Tibial nerve (tissue), 4 donors: ENCODE data around the gene DLD. TPM values are rescaled to one million over a fixed set of nuclear protein-coding genes. Genes with fewer than 3 reads are reported as not detected.
"Not testable (repeated sequence)": the region's sequence is repeated elsewhere in the genome, so short reads cannot be mapped to it uniquely, and the experiment has no call there.

ENCODE experiments used
- DNase-seq, 2 donors: peaks; one replicate each; pipeline ENCODE4 v3.0.0-alpha.2; 2019; ENCODE audit warnings: low spot score in 2 of 2
- H3K27ac ChIP-seq, 4 donors: fragments of 200-600 bp; sonication (generic) in 3 of 4; one replicate each; pipeline ENCODE4 v1.5.1; 2017 to 2019; ENCODE audit warnings: mild to moderate bottlenecking in 1 of 4
- H3K27me3 ChIP-seq, 2 donors: fragments of 200-600 bp; sonication (generic) in 1 of 2; one replicate each; pipeline versions ENCODE4 v1.5.1 to v1.6.0; 2017 to 2019
- H3K36me3 ChIP-seq, 3 donors: fragments of 200-600 bp; sonication (generic); one replicate each; pipeline ENCODE4 v1.5.1; 2018 to 2019
- H3K4me1 ChIP-seq, 4 donors: fragments of 200-600 bp; sonication (generic) in 3 of 4; one replicate each; pipeline ENCODE4 v1.5.1; 2017 to 2019
- H3K4me3 ChIP-seq, 4 donors: fragments of 200-600 bp; sonication (generic) in 3 of 4; one replicate each; pipeline ENCODE4 v1.5.1; 2017 to 2019; ENCODE audit warnings: mild to moderate bottlenecking in 1 of 4, moderate library complexity in 1 of 4
- H3K9me3 ChIP-seq, 4 donors: fragments of 200-600 bp; sonication (generic) in 3 of 4; one replicate each; pipeline ENCODE4 v1.5.1; 2017 to 2019
- CTCF ChIP-seq, 5 experiments: fragments of 200-600 bp in 3 of 5; fragments of 450-650 bp in 2 of 5; sonication (generic) in 3 of 5; IDR thresholded peaks; one replicate each; pipeline ENCODE4 v1.5.1; 2016 to 2019; ENCODE audit warnings: antibody characterized with exemption in 5 of 5, mild to moderate bottlenecking in 3 of 5, moderate library complexity in 2 of 5
- EP300 ChIP-seq, 2 donors: sonication (generic); formaldehyde crosslinking; IDR thresholded peaks; one replicate each; pipeline ENCODE4 v1.6.1; 2017; ENCODE audit warnings: antibody characterized with exemption in 2 of 2, mild to moderate bottlenecking in 1 of 2
- POLR2A ChIP-seq, 2 donors: fragments of 450-650 bp; IDR thresholded peaks; one replicate each; pipeline ENCODE4 v1.6.1; 2017; ENCODE audit warnings: antibody characterized with exemption in 2 of 2, mild to moderate bottlenecking in 2 of 2, moderate library complexity in 2 of 2
- WGBS, 2 donors: methylation state at CpG; one replicate each; pipeline ENCODE4 v1.1.5; 2018; 5-methylcytosine and 5-hydroxymethylcytosine counted together
- total RNA-seq, 4 donors: library from RNA; depleted of rRNA; stranded (reverse); fragments of >200 nt; gene quantifications; one replicate each; pipeline ENCODE4 v1.1.0, GENCODE V29; 2016

Gene DLD
- total RNA-seq, 4 donors from 2014 or later, result 43.5 to 67.3 (median 59.9) TPM

GRCh38 chr7:107953265-107953923, 62.4 kb downstream of the DLD start:
- Histone ChIP-seq H3K9me3 (no peaks in the 10 kb centered on the region), H3K27ac (peak overlapping the region in 2 of 4 donors; percentile 70 to 81), H3K4me1 (peaks cover 0 to 79% (median 33%) of the 10 kb centered on the region in 4 donors), H3K36me3 (peaks cover 0 to 75% (median 6%) of the 10 kb centered on the region in 3 donors), H3K4me3 (no peak overlapping the region), H3K27me3 (no peaks in the 10 kb centered on the region)
- no peak for DNase-seq
- TF ChIP-seq POLR2A (IDR thresholded peaks at IDR 0.05), result no peak
- TF ChIP-seq CTCF (IDR thresholded peaks at IDR 0.05), result no peak
- no peak for TF ChIP-seq EP300 (IDR thresholded peaks at IDR 0.05)
- 58 to 60% methylated on average over 10 of the region's 10 CpGs for WGBS, 2 donors

GRCh38 chr7:107953924-107954303, 62.9 kb downstream of the DLD start:
- Histone ChIP-seq H3K36me3 (peaks cover 0 to 77% (median 6%) of the 10 kb centered on the region in 3 donors), H3K9me3 (no peaks in the 10 kb centered on the region), H3K4me1 (peaks cover 0 to 79% (median 30%) of the 10 kb centered on the region in 4 donors), H3K4me3 (no peak overlapping the region), H3K27ac (peak overlapping the region in 2 of 4 donors; percentile 70 to 81), H3K27me3 (no peaks in the 10 kb centered on the region)
- 62 to 69% methylated on average over 2 of the region's 2 CpGs for WGBS, 2 donors
- no peak for DNase-seq
- no peak for TF ChIP-seq POLR2A (IDR thresholded peaks at IDR 0.05)
- TF ChIP-seq CTCF (IDR thresholded peaks at IDR 0.05), result no peak

GRCh38 chr7:107955394-107955793, 64.4 kb downstream of the DLD start:
- H3K36me3 ChIP-seq, result peaks cover 0 to 88% (median 6%) of the 10 kb centered on the region in 3 donors
- H3K27ac ChIP-seq, result peak overlapping the region in 2 of 4 donors; percentile 16 to 68
- no peak overlapping the region for H3K4me3 ChIP-seq
- no peaks in the 10 kb centered on the region for H3K27me3 ChIP-seq
- WGBS, 2 donors, result 69 to 75% methylated on average over 5 of the region's 5 CpGs
- DNase-seq, result no peak
- no peaks in the 10 kb centered on the region for H3K9me3 ChIP-seq
- peaks cover 0 to 76% (median 21%) of the 10 kb centered on the region in 4 donors for H3K4me1 ChIP-seq
- no peak for TF ChIP-seq CTCF (IDR thresholded peaks at IDR 0.05)
- TF ChIP-seq EP300 (IDR thresholded peaks at IDR 0.05), result no peak
- no peak for TF ChIP-seq POLR2A (IDR thresholded peaks at IDR 0.05)

GRCh38 chr7:107956950-107957349, 66.0 kb downstream of the DLD start:
- H3K4me3 ChIP-seq, H3K27me3 ChIP-seq, DNase-seq, H3K9me3 ChIP-seq: not testable (repeated sequence)
- WGBS, 2 donors, result 93 to 97% methylated on average over 4 of the region's 4 CpGs
- Histone ChIP-seq H3K4me1 (peaks cover 0 to 75% (median 13%) of the 10 kb centered on the region in 4 donors), H3K27ac (peak overlapping the region; percentile 44 to 87 (median 66)), H3K36me3 (peaks cover 0 to 88% (median under 1%) of the 10 kb centered on the region in 3 donors)

- no peaks in the 10 kb centered on the region for H3K27me3 ChIP-seq
- no peak for DNase-seq
- H3K27ac ChIP-seq, result peak overlapping the region; percentile 44 to 87 (median 66)
- H3K36me3 ChIP-seq, result peaks cover 0 to 88% (median 0%) of the 10 kb centered on the region in 3 donors
- no peaks in the 10 kb centered on the region for H3K9me3 ChIP-seq
- peaks cover 0 to 73% (median 13%) of the 10 kb centered on the region in 4 donors for H3K4me1 ChIP-seq
- WGBS, 2 donors, result 45 to 54% methylated on average over 2 of the region's 2 CpGs
- no peak overlapping the region for H3K4me3 ChIP-seq
- TF ChIP-seq EP300 (IDR thresholded peaks at IDR 0.05) (peak in 1 of 2 donors; percentile 88), CTCF (IDR thresholded peaks at IDR 0.05) (no peak), POLR2A (IDR thresholded peaks at IDR 0.05) (no peak)
These were observed 66.5 kb downstream of the DLD start for GRCh38 chr7:107957436-107957835.
